Measurements from ENCODE around the gene UBTD1.
"Not testable (repeated sequence)": the region's sequence is repeated elsewhere in the genome, so short reads cannot be mapped to it uniquely, and the experiment has no call there.

Gene UBTD1

DNA sequence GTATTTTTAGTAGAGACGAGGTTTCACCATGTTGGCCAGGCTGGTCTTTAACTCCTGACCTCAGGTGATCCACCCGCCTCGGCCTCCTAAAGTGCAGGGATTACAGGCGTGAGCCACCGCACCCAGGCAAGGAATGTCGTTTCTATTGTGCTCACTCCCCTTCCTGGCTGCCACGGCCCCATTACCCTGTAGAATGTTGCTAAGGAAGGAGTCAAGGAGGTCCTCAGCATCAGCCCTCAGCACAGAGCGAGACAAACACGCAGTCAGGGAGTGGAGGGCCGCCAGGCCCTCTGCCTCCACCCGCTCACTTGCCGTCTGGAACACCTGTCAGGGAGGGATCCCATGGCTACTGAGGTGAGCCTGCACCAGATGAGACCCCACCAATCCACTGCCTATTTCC lies 29.9 kb upstream of the UBTD1 start:
- not testable (repeated sequence) for H3K9me3 Mint-ChIP-seq, H3K4me3 Mint-ChIP-seq, H3K27ac Mint-ChIP-seq, H3K27me3 Mint-ChIP-seq, H3K36me3 Mint-ChIP-seq, H3K4me1 Mint-ChIP-seq

GRCh38 chr10:97474918-97475317 lies 23.8 kb upstream of the UBTD1 start:
- Mint-ChIP-seq H3K4me3 (no peak overlapping the region), H3K27me3 (no peaks in the 10 kb centered on the region), H3K9me3 (no peaks in the 10 kb centered on the region), H3K4me1 (peaks cover 7% of the 10 kb centered on the region), H3K27ac (peak overlapping the region; percentile 6), H3K36me3 (peaks cover 23% of the 10 kb centered on the region)

DNA sequence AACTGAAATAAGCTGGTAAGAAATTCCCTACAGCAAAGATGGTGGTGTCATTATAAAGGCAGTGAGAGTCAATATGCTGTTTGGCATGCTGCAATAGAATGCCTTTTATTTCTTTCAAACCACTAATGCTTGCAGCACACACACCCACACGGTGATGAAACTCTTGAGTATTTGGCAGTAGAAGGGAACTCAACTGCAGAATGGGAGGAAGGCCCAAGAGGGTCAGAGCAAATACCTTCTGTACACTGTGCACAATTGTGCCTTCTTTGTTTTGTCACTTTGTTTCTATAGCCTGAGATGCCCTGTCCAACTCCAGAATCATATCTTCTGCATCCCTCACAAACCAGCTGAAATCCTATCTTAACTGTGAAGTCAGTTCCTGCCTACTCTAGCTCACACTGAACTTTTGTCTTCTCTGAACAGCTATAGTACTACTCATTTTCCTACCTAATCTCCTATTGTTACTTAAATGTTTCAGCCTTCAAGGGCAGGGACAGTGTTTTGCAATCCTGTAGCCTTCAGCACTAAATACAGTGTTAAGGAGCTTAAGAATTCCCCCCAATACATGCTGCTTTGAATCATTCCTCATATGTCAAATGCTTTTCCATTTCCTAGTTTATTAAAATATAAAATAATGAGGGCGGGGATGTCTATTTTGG lies 22.7 kb upstream of the UBTD1 start:
- no peaks in the 10 kb centered on the region for H3K9me3 Mint-ChIP-seq
- H3K4me1 Mint-ChIP-seq, result peaks cover 7% of the 10 kb centered on the region
- peak overlapping the region; percentile 46 for H3K27ac Mint-ChIP-seq
- H3K4me3 Mint-ChIP-seq, result no peak overlapping the region
- peaks cover 24% of the 10 kb centered on the region for H3K36me3 Mint-ChIP-seq
- H3K27me3 Mint-ChIP-seq, result no peaks in the 10 kb centered on the region

- H3K27me3 Mint-ChIP-seq, H3K27ac Mint-ChIP-seq, H3K9me3 Mint-ChIP-seq, H3K4me3 Mint-ChIP-seq: not testable (repeated sequence)
- Mint-ChIP-seq H3K36me3 (peaks cover 24% of the 10 kb centered on the region), H3K4me1 (peaks cover 10% of the 10 kb centered on the region)
These were observed 19.3 kb upstream of the UBTD1 start for GRCh38 chr10:97479410-97479809.

GRCh38 chr10:97479939-97480338 lies 18.8 kb upstream of the UBTD1 start:
- Mint-ChIP-seq H3K9me3 (no peaks in the 10 kb centered on the region), H3K27me3 (no peaks in the 10 kb centered on the region), H3K4me1 (peaks cover 10% of the 10 kb centered on the region), H3K4me3 (no peak overlapping the region), H3K27ac (no peak overlapping the region), H3K36me3 (peaks cover 23% of the 10 kb centered on the region)

GRCh38 chr10:97481071-97481470 lies 17.7 kb upstream of the UBTD1 start:
- no peak overlapping the region for H3K4me3 Mint-ChIP-seq

DNA sequence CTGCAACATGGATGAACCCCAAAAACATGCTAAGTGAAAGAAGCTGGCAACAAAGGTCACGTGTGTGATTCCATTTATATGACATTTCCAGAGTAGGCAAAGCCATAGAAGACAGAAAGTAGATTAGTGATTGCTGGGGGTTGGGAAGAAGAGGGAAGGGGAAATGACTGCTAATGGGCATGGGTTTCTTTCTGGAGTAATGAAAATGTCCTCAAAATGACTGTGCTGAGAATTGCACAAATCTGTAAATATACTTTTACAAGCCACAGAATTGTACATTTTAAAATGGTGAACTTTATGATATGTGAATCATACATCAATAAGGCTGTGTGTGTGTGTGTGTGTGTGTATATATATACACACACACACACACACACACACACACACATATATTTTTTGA lies 16.3 kb upstream of the UBTD1 start:
- H3K4me3 Mint-ChIP-seq, result no peak overlapping the region
- H3K9me3 Mint-ChIP-seq, result no peaks in the 10 kb centered on the region
- H3K27me3 Mint-ChIP-seq, result no peaks in the 10 kb centered on the region
- no peak overlapping the region for H3K27ac Mint-ChIP-seq
- H3K36me3 Mint-ChIP-seq, result peaks cover 8% of the 10 kb centered on the region
- H3K4me1 Mint-ChIP-seq, result peaks cover 18% of the 10 kb centered on the region

More at GRCh38 chr10:97481071-97481470, 17.7 kb upstream of the UBTD1 start:
- no peaks in the 10 kb centered on the region for H3K9me3 Mint-ChIP-seq
- no peaks in the 10 kb centered on the region for H3K27me3 Mint-ChIP-seq
- H3K27ac Mint-ChIP-seq, result no peak overlapping the region
- peaks cover 17% of the 10 kb centered on the region for H3K4me1 Mint-ChIP-seq
- H3K36me3 Mint-ChIP-seq, result peaks cover 19% of the 10 kb centered on the region

GRCh38 chr10:97483506-97483905 lies 15.2 kb upstream of the UBTD1 start:
- peaks cover 6% of the 10 kb centered on the region for H3K36me3 Mint-ChIP-seq
- H3K27me3 Mint-ChIP-seq, result no peaks in the 10 kb centered on the region
- peaks cover 21% of the 10 kb centered on the region for H3K4me1 Mint-ChIP-seq
- no peak overlapping the region for H3K27ac Mint-ChIP-seq
- H3K9me3 Mint-ChIP-seq, result no peaks in the 10 kb centered on the region
- H3K4me3 Mint-ChIP-seq, result no peak overlapping the region

DNA sequence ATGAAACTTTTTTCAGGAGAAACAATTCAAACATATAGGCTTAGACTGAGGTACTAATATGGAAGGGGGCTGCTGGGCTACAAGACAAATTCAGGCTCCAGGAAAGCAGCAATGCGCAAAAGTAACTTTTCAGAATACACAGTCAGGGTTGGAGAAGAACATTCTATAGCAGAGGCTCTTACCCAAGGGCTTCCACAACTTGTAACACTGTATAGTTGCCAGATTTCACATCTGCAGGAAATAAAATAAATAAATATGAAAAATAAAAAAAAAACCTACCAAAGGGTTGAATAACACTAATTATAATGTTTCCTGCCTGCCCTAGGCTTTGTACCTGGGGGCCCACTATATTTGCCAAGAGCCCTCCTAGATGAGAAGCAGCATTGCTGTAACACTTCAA lies 14.8 kb upstream of the UBTD1 start:
- peaks cover 23% of the 10 kb centered on the region for H3K4me1 Mint-ChIP-seq
- H3K27ac Mint-ChIP-seq, result no peak overlapping the region
- peaks cover 6% of the 10 kb centered on the region for H3K36me3 Mint-ChIP-seq
- H3K27me3 Mint-ChIP-seq, result no peaks in the 10 kb centered on the region
- H3K9me3 Mint-ChIP-seq, result no peaks in the 10 kb centered on the region
- H3K4me3 Mint-ChIP-seq, result no peak overlapping the region

GRCh38 chr10:97485647-97486281 lies 13.0 kb upstream of the UBTD1 start:
- Mint-ChIP-seq H3K4me1 (peaks cover 42% of the 10 kb centered on the region), H3K27ac (peak overlapping the region; percentile 68), H3K9me3 (no peaks in the 10 kb centered on the region), H3K4me3 (no peak overlapping the region), H3K36me3 (peaks cover 5% of the 10 kb centered on the region), H3K27me3 (no peaks in the 10 kb centered on the region)

DNA sequence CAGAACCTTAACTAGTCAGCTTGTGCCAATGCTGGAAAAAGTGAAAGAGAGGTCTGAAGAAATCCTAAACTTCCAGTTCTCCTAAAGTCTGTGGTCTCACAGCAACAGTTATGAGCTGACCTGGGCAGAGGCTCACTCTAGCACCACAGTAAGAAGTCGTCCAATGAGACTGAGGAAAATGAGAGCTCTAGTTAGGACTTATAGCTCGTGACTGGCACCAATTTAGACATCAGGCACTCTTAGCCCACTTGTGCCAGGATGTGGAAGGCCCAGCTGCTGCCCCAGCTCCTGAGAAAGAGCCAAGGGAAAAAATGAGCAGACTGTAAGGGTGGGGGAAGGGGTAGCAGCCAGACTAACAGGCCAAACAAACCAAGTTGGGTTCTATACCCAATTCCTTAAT lies 8.1 kb upstream of the UBTD1 start:
- Mint-ChIP-seq H3K9me3 (no peaks in the 10 kb centered on the region), H3K27me3 (no peaks in the 10 kb centered on the region), H3K4me1 (peaks cover 71% of the 10 kb centered on the region), H3K4me3 (no peak overlapping the region), H3K27ac (no peak overlapping the region), H3K36me3 (peaks cover under 1% of the 10 kb centered on the region)

DNA sequence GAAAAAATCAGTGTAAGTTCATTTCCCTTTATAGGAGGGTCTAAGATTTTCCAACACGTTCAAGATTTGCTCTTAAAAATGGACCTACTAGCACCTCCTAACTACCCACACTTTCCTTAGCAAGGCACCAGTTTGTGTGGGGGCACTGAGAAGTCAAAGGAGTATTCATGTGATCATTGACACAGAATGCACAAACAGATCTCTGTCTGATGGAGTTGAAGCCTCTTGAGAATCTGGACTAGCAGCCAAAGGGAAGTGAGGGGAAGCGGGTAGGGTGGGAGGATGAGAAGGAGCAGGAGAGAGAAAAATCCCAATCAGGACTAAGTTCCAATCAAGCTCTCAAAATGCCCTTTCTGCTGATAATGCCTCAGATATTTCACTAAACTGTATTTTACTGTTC lies 4.6 kb upstream of the UBTD1 start:
- Mint-ChIP-seq H3K27ac (peak overlapping the region; percentile 51), H3K36me3 (no peaks in the 10 kb centered on the region), H3K4me1 (peaks cover 73% of the 10 kb centered on the region), H3K9me3 (no peaks in the 10 kb centered on the region), H3K4me3 (peak overlapping the region; percentile 69), H3K27me3 (no peaks in the 10 kb centered on the region)

GRCh38 chr10:97494863-97495506 lies 3.7 kb upstream of the UBTD1 start:
- H3K4me3 Mint-ChIP-seq, result peak overlapping the region; percentile 69

GRCh38 chr10:97497572-97498075 lies 1.1 kb upstream of the UBTD1 start:
- Mint-ChIP-seq H3K4me1 (peaks cover 61% of the 10 kb centered on the region), H3K4me3 (peak overlapping the region; percentile 98), H3K9me3 (no peaks in the 10 kb centered on the region), H3K27ac (peak overlapping the region; percentile 99), H3K27me3 (peaks cover 8% of the 10 kb centered on the region), H3K36me3 (no peaks in the 10 kb centered on the region)

More at GRCh38 chr10:97494863-97495506, 3.7 kb upstream of the UBTD1 start:
- Mint-ChIP-seq H3K9me3 (no peaks in the 10 kb centered on the region), H3K27ac (peak overlapping the region; percentile 87), H3K4me1 (peaks cover 68% of the 10 kb centered on the region), H3K36me3 (no peaks in the 10 kb centered on the region), H3K27me3 (no peaks in the 10 kb centered on the region)

DNA sequence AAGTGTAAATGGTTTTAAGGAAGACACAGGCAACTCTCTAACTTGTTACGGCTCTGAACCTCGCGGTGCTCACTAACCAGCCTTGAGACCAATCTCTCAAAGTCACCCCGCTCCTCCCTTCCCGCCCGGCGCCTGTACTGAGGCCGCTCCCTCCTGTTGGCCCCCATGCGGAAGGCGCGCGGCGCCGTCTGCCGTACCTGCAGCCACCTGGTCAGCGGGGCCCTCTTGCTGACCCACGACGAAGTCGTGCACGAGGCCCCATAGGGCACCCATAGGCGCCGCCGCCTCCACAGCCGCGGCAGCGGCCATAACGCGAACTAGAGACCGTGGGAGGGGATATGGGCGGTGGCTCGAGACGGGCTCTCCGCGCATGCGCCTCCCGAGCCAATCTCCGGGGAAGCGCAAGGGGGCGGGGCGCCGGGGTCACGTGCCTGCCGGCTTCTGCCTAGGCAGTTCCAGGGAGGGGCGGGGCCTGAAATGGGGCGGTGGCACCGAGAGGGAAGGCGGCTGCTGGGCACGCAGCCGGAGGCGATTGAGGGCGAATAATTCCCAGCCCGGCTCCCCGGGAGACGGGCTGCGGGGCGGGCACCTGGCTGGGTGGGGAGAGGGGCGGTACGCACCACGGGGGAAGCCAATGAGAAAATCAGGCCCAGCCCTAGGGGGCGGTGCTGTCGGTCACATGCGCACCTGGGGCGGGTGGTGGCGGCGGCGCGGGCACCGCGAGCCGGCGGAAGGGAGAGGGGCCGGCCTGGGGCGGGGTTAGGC lies 466 bp upstream of the UBTD1 start, which contains the start of gene MMS19:
MMS19 (minus strand) TSS at position 347 of the 765 bp plus-strand sequence; CDS start at position 309, 38 bp downstream.
- no peaks in the 10 kb centered on the region for H3K9me3 Mint-ChIP-seq
- H3K27me3 Mint-ChIP-seq, result peaks cover 8% of the 10 kb centered on the region
- peak within 1 kb of the TSS; percentile 98 for H3K4me3 Mint-ChIP-seq
- peaks cover 59% of the 10 kb centered on the region for H3K4me1 Mint-ChIP-seq
- peak within 1 kb of the TSS; percentile 99 for H3K27ac Mint-ChIP-seq
- no peaks in the 10 kb centered on the region for H3K36me3 Mint-ChIP-seq

Data from activated naive CD4-positive, alpha-beta T cell treated with anti-CD3 and anti-CD28 coated beads, Interleukin-2, amount 50 U/mL, for 24 hours (primary cell).